PC-9 (cell line): ENCODE measurements around the gene CUX1. TPM values are rescaled to one million over a fixed set of nuclear protein-coding genes. Genes with fewer than 3 reads are reported as not detected.

ENCODE experiments used
- BruUV-seq: library from RNA; stranded (reverse); fragments of 400-500 nt; replicated peaks from 2 replicates; lab custom pipeline; 2021; lab: Mats Ljungman, UMichigan
- CTCF ChIA-PET: fragments of 300-600 bp; sonication (Branson Sonifier 250); formaldehyde crosslinking; loops from one replicate; lab custom pipeline; 2022; ENCODE audit warnings: antibody characterized with exemption; lab: Charles Lee
- POLR2A ChIA-PET: fragments of 300-600 bp; sonication (Branson Sonifier 250); formaldehyde crosslinking; loops from one replicate; lab custom pipeline; 2022; ENCODE audit warnings: antibody characterized with exemption; ENCODE audit not compliant: unreplicated experiment; lab: Charles Lee
- DNase-seq, 2 experiments: peaks; one replicate each; pipeline versions ENCODE4 v3.0.0 to v3.0.0-alpha.2; 2015 to 2022; ENCODE audit warnings: mixed read lengths in 1 of 2
- H2AFZ ChIP-seq: fragments of 200-600 bp; sonication (generic); 2 replicates; pipeline ENCODE4 v1.8.1; 2017; ENCODE audit warnings: antibody characterized with exemption
- H3F3A ChIP-seq: fragments of 200-600 bp; sonication (generic); 2 replicates; pipeline ENCODE4 v1.8.1; 2017; ENCODE audit warnings: antibody characterized with exemption, mild to moderate bottlenecking, low read depth; ENCODE audit not compliant: insufficient read depth
- H3K27ac ChIP-seq: fragments of 200-600 bp; sonication (generic); 2 replicates; pipeline ENCODE4 v1.6.1; 2016; ENCODE audit warnings: mixed run types
- H3K27me3 ChIP-seq: fragments of 200-600 bp; sonication (generic); 2 replicates; pipeline ENCODE4 v1.6.1; 2016; ENCODE audit warnings: low read depth, mixed run types; ENCODE audit not compliant: insufficient read depth
- H3K36me3 ChIP-seq: fragments of 200-600 bp; sonication (generic); 2 replicates; pipeline ENCODE4 v1.6.1; 2016; ENCODE audit warnings: low read depth, mixed run types
- H3K4me1 ChIP-seq: fragments of 200-600 bp; sonication (generic); replicated peaks from 2 replicates; pipeline ENCODE4 v1.6.1; 2016; ENCODE audit warnings: mixed run types; ENCODE audit not compliant: insufficient read depth
- H3K4me2 ChIP-seq: fragments of 200-600 bp; sonication (generic); 2 replicates; pipeline ENCODE4 v1.6.1; 2017; ENCODE audit warnings: mixed run types
- H3K4me3 ChIP-seq: fragments of 200-600 bp; sonication (generic); 2 replicates; pipeline ENCODE4 v1.6.1; 2016; ENCODE audit warnings: mixed run types
- H3K79me2 ChIP-seq: fragments of 200-600 bp; sonication (generic); 2 replicates; pipeline ENCODE4 v1.6.1; 2017; ENCODE audit warnings: low read depth, mixed run types
- H3K9me2 ChIP-seq: fragments of 200-600 bp; sonication (generic); 2 replicates; pipeline ENCODE4 v1.8.1; 2017; ENCODE audit warnings: mild to moderate bottlenecking; ENCODE audit not compliant: insufficient read depth
- H3K9me3 ChIP-seq: fragments of 200-600 bp; sonication (generic); 2 replicates; pipeline ENCODE4 v1.8.1; 2016; ENCODE audit warnings: low read depth; ENCODE audit not compliant: insufficient read depth
- H4K20me1 ChIP-seq: fragments of 200-600 bp; sonication (generic); 2 replicates; pipeline ENCODE4 v1.8.1; 2017; ENCODE audit not compliant: insufficient read depth
- EZH2 ChIP-seq: fragments of 200-600 bp; sonication (generic); IDR thresholded peaks from 2 replicates; pipeline ENCODE4 v1.8.0; 2017; ENCODE audit warnings: antibody characterized with exemption, low read depth
- intact Hi-C: fragments of 100-400 bp; cut with micrococcal nuclease; formaldehyde crosslinking; loops from one replicate; pipeline ENCODE4 v1.10.0; 2022; ENCODE audit not compliant: unreplicated experiment
- total RNA-seq: library from RNA; stranded (reverse); gene quantifications from 2 replicates; pipeline ENCODE4 v1.2.3, GENCODE V29; 2021
- TF ChIP-seq, protein P1 (sequence below): fragments of 200-600 bp; sonication (generic); conservative IDR thresholded peaks from 2 replicates; pipeline ENCODE4 v1.6.1; 2017; ENCODE audit warnings: mixed run types, antibody characterized with exemption, mild to moderate bottlenecking, moderate library complexity

The CUX1 gene
- total RNA-seq, 1 experiment from 2014 or later = 83.3 TPM

DNA sequence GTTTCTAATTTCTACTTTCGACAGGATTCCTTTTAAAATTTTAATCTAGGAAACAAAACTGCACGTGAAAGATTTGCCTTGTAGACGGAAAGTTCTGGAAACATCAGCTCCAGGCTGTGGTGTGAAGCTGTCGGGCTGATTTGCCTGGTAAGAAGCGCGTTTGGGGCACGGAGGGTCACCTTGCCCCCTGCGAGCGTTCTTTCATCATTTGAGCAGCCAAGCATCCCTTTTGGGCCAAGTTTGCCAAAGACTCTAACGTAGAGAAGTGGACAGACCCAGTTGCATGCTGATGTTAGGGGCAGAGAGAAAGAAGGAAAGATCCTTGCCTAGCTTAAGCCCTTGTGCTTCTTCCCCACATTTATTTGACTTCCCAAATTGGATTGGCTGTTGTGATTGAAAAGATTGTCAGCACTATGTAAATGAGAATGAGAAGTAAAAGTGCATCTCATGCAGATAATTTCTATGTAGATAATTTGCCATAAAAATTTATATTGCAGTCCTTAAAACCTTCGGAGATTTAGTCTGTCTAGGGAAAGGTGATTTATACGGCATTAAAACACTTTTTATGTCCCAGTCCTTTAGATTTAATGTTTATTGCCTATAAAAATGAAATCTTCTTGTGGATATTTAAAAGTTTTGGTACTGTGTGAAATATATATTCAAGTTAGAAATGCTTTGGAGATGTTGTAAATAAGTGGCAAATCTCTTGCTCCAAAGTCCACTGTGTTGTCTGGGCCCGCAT, 76.1 kb downstream of the CUX1 start:
- Histone ChIP-seq H3K9me2 (no peaks in the 10 kb centered on the region), H3F3A (no peaks in the 10 kb centered on the region), H3K27ac (no peak overlapping the region), H3K79me2 (peaks cover 16% of the 10 kb centered on the region), H3K9me3 (no peaks in the 10 kb centered on the region), H3K4me2 (no peak overlapping the region), H3K27me3 (no peaks in the 10 kb centered on the region), H2AFZ (no peak overlapping the region), H3K36me3 (no peaks in the 10 kb centered on the region), H3K4me1 (no peaks in the 10 kb centered on the region), H3K4me3 (no peak overlapping the region), H4K20me1 (peaks cover 9% of the 10 kb centered on the region; the same call in 1 of the 2 replicates)
- ChIA-PET CTCF (no interaction called here), POLR2A (no interaction called here)
- TF ChIP-seq, protein P1, sequence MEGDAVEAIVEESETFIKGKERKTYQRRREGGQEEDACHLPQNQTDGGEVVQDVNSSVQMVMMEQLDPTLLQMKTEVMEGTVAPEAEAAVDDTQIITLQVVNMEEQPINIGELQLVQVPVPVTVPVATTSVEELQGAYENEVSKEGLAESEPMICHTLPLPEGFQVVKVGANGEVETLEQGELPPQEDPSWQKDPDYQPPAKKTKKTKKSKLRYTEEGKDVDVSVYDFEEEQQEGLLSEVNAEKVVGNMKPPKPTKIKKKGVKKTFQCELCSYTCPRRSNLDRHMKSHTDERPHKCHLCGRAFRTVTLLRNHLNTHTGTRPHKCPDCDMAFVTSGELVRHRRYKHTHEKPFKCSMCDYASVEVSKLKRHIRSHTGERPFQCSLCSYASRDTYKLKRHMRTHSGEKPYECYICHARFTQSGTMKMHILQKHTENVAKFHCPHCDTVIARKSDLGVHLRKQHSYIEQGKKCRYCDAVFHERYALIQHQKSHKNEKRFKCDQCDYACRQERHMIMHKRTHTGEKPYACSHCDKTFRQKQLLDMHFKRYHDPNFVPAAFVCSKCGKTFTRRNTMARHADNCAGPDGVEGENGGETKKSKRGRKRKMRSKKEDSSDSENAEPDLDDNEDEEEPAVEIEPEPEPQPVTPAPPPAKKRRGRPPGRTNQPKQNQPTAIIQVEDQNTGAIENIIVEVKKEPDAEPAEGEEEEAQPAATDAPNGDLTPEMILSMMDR = no peak
- no peak for TF ChIP-seq EZH2
- DNase-seq = no peak
- BruUV-seq = no TSS peak
- intact Hi-C loops = no loop called here

DNA sequence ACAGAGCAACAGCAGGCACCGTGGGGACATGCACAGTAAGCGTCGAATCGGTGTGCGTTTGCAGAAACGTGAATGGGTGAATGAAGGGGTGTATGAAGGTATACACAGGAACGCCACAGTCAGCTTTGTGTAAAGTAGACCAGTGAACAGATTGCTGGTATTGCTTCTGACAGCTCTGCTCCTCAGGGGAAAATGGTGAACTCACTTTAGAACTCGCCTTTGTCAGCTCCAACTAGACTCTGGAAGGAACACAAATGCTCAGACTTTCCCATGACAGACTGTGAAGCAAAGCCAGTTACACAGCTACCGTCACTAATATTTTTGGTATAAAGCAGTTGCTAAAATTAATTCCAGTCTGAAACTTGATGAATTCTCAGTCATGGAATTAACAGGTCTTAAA, 78.9 kb downstream of the CUX1 start:
- H3K79me2 ChIP-seq = peaks cover 8% of the 10 kb centered on the region
- intact Hi-C loops = no loop called here
- H3K27me3 ChIP-seq = no peaks in the 10 kb centered on the region
- no peak for DNase-seq
- no TSS peak for BruUV-seq
- H3K36me3 ChIP-seq = no peaks in the 10 kb centered on the region
- CTCF ChIA-PET = no interaction called here
- H3K4me2 ChIP-seq = no peak overlapping the region
- no peaks in the 10 kb centered on the region for H3K9me2 ChIP-seq
- H3F3A ChIP-seq = no peaks in the 10 kb centered on the region
- no peaks in the 10 kb centered on the region for H3K4me1 ChIP-seq
- peaks cover 6% of the 10 kb centered on the region; the same call in 1 of the 2 replicates for H4K20me1 ChIP-seq
- H3K9me3 ChIP-seq = no peaks in the 10 kb centered on the region
- no peak for TF ChIP-seq EZH2
- TF ChIP-seq, protein P1 = no peak
- no peak overlapping the region for H3K27ac ChIP-seq
- no peak overlapping the region for H2AFZ ChIP-seq
- no peak overlapping the region for H3K4me3 ChIP-seq
- POLR2A ChIA-PET = no interaction called here

DNA sequence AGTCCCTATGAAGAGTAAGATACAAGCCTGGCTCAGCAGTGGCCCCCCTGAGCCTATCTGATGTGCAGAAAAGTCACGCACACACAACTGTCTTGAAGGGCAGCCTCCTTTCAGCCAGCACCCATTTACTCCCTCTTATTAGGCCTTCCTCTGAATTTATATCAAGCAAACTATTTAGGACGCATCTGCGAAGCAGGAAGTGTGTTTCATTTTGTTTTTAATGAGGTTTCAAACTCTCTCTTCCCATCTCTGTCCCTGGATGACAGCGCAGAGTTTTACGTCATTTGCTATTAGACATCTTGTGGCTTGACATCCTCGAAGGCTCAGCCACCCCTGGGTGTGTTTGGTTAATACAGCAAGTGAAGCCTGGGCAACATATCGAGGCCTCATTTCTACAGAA, 79.5 kb downstream of the CUX1 start:
- peaks cover 8% of the 10 kb centered on the region; the same call in 1 of the 2 replicates for H3K79me2 ChIP-seq
- BruUV-seq = no TSS peak
- DNase-seq = no peak
- H4K20me1 ChIP-seq = peaks cover 4% of the 10 kb centered on the region; the same call in 1 of the 2 replicates
- ChIA-PET POLR2A (no interaction called here), CTCF (no interaction called here)
- H3K9me3 ChIP-seq = no peaks in the 10 kb centered on the region
- TF ChIP-seq, protein P1 = no peak
- TF ChIP-seq EZH2 = no peak
- intact Hi-C loops = no loop called here
- H3K36me3 ChIP-seq = no peaks in the 10 kb centered on the region
- no peaks in the 10 kb centered on the region for H3K27me3 ChIP-seq
- H3K4me2 ChIP-seq = no peak overlapping the region
- H3K4me1 ChIP-seq = no peaks in the 10 kb centered on the region
- H3F3A ChIP-seq = no peaks in the 10 kb centered on the region
- no peak overlapping the region for H3K27ac ChIP-seq
- no peak overlapping the region for H3K4me3 ChIP-seq
- no peaks in the 10 kb centered on the region for H3K9me2 ChIP-seq
- no peak overlapping the region for H2AFZ ChIP-seq
